Femur (tissue), 1 donor: ENCODE results near the gene ECI2.
"Not testable (repeated sequence)": the region's sequence is repeated elsewhere in the genome, so short reads cannot be mapped to it uniquely, and the experiment has no call there.

Experiments
- DNase-seq: peaks from one replicate; pipeline ENCODE4 v3.0.0-alpha.2; 2017

The ECI2 gene

DNA sequence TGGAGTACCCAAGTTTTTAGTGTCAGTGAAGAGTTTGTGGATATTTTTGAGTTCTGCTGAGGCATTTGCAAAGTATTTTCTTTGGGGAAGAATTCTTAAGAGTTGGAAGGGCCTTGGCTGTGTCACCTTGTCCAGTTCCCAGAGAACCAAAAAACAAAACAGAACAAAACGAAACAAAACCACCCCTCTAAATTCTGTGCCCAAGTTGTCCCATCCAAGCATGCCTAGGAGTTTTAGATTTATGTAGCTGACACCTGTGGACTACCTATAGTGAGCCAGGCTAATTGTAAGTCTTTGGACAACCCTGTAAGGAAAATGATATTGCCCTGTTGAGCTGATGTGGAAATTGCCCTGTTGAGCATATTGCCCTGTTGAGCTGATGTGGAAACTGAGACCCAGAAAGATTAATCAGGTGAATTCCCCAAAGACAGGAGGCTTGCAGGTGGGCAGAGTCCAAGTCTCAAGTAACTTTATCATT is 1.0 kb upstream of the ECI2 start:
- DNase-seq: no peak

DNA sequence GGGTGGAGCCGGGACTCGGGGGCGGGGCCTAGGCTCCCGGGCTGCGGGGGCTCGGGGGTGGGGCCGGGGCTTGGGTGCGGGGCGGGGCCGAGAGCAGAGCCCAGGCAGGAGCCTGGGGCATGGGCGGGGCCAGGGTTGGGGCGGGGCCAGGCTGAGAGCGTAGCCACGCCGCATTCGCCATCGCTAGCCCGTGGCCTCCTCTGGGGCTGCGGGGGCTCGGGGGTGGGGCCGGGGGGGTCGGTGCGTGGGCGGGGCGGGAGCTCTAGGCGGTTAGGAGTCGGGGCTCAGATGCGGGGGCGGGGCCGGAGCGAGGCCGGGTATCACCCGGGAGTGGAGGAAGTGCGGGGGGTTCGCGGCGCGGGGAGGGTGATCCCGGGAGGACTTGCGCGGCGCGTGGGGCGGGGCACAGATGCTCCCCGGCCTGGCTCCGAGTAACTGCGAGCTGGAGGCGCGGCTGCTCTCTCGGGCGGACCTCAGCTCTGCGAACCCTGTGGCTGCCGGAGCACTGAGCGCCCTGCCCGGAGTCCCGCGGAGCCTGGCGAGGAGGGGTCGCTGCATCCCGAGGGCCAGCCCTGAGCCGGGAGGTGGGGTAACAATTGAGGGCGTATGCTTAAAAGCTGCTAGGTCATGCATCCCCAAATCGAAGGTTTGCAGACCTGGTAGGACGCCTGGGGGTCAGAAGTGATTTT is 434 bp upstream of the ECI2 start:
- peak; percentile 98 for DNase-seq

DNA sequence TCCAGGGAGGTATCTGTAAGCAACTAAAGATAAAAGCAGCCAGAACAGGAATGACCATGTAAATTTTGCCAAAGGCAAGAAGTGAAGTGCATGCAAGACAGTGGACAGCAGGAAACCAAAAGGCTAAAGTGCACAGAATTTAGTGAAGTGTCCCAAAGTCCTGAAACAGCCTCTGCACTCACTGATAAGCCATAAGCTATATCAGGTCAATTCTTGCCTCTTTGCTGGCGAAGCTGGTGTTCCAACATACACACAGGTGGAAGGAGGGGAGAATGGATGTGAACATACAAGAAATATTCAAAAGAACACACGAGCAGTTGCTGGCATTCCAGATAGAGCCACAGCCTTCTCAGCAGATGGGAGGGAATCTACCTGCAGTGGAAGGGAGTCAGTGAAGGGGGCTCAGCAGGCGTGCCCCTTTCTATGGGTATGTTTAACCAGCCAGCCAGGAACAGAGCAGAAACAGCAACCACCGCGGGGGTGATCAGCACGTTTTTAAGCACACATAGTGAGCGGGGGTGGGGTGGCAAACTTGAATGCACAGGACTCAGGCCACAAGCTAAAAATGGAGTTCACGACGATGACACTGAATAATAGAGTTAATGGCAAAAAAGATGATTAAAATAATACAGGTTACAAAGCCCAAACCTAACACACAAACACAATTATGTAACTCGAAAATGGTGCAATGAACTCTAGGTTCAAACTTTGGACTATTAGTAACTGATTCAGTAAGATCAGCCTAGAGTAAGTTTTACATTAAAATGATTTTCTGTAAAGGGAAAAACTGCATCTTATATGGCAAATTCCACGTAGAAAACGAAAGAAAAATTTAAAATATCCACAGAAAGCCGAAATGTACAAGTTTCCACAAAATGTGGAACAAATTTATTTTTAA is 1.2 kb downstream of the ECI2 start:
- peak; percentile 31 for DNase-seq

DNA sequence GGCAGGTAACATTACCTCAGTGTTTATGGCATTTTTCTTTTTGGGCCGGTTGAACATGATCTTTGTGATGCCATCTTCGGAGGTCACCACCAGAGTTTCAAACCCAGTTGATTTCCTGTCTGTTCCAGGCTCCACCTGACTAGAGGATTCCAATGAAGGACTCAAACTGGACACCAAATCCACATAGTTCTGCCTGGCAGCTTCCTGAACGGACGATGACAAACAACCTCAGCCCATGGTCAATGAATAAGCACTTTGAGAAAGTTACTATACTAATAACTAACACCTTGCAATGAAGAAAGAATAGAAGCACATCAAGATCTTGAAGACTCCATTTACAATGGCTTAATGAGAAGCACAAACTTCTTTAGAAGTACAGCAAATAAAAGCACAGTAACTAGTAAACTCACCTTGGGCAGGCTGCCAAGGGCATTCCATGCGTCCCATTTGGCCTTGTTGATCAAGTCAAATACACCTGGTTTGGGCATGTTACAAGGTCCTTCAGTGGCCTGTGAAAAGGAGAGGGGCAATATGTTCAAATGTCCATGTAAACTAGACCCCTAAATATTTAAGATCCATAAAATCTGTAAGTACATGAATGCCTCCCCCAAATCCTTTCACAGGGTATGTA is 4.9 kb downstream of the ECI2 start:
- DNase-seq: no peak

DNA sequence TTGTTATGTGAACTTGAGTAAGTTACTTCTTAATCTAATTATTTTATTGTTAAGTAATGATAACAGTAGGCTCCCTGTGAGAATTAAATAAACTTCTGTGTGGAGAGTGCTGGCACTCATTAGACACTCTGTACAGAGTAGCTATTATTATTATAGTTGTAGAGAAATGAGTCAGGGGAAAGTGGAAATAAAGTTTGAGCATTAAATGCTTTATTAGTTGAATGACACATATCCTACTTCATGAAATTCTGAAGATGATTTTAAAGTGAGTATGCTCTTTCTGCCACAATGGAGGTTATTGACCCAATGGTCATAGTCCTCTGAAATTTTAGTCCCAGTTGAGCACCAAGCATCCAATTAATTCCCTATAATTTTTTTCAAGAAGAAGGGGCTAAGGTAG is 5.9 kb downstream of the ECI2 start:
- no peak for DNase-seq

DNA sequence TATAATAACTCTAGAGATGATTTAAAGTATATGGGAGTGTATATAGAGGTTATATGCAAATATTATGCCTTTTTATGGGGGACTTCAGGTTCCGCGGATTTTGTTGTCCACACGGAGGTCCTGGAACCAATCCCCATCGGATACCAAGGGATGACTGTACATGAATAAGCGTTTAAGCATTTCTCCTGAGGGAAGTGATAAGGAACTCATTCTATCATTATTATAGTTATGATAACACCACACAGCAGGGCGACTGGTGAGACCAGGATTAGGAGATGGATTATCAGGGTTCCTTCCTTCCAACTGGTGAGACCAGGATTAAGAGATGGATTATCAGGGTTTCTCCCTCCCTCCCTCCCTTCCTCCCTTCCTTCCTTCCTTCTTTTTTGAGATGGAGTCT is 6.6 kb downstream of the ECI2 start:
- DNase-seq: no peak

DNA sequence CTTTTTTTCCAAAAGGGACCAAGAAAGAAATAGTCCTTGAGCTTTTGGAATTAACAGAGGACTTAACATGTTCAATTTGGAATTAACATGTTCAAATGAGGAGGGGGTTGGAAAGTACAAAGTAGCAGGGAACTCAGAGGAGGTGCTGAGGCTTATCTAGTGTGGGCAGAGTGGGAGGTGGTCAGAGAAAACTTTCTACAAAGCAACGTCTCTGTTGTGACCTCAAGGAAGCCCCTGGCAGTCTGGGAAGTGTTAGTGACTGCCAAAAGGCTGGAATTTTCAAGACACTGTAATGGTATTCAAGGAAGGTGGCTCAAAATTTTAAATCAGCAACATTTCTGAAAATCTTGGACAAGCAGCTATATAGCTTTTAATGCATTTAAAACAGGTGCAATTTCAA is 7.3 kb downstream of the ECI2 start:
- no peak for DNase-seq

DNA sequence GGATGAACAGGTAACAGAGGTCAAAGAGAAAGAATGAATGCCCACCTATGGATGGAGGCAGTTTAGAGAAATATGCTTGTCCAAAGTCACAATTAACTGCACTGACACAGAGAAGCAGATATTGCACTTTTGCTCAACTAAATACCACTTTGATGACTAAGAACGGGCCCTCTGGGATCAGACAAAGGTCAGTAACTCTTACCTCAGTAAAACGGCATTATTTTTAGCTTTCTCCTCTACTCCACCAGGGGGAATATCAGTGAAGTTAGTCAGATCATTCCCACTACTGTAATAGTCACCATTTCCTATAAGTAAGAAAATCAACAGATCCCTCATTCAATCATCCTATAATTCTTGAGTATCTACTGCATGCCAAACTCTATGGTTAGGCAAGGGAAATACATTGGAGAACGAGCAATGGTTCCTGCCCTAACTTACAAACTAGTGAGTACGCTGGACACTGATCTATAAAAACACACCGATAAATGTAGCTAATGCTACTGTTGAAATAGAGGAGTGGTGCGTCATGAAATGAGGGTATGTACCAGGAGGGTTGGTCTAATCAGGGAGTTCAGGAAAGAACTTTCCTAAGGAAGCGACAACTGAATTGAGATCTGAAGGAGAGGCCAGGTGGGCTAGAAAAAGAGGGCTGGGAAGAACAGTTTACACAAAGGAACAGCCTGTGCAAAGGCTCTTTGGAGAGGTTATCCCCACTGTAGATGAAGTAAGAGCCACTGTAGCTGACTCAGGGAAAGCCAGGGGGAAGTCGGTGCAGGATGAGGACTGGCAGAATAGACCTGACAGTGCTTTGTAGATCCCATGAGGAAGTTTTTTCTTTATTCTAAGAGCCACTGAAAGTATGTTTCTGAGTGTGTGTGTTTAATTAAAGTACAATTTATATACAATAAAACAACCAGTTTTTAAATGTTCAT is 9.2 kb downstream of the ECI2 start:
- DNase-seq: no peak

DNA sequence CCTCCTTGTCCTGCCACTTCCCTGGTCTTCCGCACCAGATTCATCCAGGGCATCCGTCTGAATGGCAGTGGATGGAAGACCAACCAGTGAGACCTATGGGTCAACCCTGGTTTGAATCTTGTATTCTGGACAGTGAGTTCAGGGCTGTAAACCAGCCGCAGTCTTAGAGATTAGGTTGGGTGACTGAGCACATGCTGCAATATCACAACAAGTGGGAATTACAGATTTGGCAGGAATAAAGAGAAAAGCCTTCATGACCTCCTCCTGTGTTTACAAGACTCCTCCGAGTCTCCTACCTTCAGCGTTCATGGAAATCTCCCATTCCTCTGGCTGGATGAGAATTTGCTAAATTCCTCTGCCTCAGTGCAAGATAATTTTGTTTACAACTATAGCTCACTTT is 9.9 kb downstream of the ECI2 start:
- no peak for DNase-seq

DNA sequence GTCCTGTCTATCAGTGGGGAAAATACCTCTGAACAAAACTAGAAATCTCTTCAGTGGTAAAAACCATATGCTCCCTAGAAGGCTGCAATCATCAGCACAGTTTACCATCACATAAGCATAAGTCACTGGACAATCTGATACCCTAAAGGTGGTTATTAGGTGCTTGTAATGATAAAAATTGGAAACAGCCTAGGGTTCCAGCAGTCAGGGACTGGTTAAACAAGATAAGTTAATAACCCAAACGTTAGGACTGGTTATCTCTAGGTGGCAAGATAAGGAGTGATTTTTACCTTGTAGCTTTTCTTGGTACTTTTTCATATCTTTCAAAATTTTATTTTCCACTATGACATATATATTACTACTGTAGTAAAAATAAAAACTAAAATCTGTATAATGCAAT is 11.0 kb downstream of the ECI2 start:
- DNase-seq: no peak

DNA sequence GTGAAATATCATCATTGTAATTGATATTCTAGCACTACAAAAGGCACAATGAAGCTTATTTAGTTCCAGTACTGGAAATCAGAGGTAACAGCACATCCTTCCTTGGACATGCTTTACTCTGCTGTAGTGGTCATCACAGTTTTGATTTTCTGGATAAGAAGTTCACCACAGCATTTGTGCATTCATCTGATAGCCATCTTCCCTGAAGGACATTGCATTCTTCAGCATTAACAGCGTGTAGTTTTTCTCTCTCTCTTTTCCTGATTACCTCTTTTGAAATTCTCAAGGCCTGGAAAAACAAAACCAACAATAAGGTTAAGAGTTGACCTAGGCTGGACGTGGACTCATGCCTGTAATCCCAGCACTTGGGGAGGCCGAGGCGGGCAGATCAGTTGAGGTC is 19.6 kb downstream of the ECI2 start:
- no peak for DNase-seq

DNA sequence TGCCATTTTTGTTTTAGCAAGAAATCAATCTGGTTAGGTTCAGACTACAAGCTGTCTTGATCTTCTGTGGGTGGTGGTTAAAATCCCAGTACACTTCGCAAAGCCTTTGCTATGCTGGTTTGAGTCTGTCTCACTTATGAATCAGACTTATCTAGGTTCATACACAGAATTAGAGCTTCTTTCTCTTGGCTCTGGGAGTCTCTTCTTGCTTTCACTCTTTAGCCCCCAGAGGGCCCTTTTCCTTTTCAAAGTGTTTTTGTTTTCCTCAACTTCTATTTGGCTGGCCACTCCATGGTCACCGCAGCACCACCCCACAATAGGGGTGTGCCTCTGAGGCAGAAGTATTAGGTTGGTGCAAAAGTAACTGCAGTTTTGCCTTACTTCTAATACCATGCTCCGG is 21.3 kb downstream of the ECI2 start:
- no peak for DNase-seq

DNA sequence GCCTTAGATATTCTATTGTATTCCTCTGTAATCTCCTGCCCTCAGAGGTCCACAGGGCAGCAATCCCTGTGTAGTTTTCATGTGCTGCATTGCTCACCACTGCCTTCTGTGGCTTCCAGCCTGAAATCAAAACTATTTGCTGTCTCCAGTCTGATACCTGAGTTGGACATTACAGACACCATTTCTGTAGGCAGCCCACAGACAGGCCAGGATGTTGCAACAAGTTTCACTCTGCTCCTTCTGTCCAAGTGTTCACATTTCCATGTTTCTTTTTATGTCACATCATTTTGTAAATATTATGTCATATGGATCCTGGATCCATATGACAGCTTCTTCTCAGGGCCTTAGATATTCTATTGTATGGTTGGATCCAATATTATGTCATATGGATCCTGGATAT is 21.7 kb downstream of the ECI2 start:
- no peak for DNase-seq

DNA sequence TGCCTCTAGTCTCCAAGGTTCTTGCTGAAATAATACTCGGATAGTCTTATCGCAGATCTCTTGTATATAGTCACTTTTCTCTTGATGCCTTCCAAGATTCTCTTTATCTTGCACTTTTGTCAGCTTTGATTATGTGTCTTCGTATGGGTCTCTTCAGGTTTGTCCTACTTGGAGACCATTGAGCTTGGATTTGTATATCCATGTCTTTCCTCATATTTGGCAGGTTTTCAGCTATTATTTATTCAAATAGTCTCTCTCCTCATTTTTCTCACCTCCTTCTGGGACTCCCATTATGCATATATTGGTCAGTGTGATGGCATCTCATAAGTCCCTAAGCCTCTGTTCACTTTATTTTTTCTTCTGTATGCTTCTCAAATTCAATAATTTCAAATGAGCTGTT is 23.0 kb downstream of the ECI2 start:
- DNase-seq: no peak

DNA sequence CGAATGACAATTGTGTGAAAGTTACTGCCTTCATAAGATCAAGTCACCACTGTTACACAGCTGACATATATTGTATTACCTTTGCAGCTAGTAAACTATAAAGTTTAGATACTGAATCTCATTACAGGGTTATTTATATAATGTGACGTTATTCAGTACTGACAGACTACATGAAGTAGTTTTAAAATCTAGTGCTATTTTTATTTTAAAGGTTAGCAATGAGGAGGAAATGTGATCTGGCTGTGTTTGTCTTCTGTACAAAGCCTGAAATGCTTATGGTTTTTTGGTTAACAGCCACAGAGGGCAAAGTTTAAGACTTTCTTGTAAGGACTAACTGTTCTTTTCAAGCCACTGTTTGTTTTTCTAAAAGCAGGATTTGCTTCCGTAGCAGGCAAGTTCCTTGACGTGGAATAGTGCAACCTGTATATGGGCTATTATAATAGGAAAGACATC is 26.0 kb downstream of the ECI2 start:
- not testable (repeated sequence) for DNase-seq

DNA sequence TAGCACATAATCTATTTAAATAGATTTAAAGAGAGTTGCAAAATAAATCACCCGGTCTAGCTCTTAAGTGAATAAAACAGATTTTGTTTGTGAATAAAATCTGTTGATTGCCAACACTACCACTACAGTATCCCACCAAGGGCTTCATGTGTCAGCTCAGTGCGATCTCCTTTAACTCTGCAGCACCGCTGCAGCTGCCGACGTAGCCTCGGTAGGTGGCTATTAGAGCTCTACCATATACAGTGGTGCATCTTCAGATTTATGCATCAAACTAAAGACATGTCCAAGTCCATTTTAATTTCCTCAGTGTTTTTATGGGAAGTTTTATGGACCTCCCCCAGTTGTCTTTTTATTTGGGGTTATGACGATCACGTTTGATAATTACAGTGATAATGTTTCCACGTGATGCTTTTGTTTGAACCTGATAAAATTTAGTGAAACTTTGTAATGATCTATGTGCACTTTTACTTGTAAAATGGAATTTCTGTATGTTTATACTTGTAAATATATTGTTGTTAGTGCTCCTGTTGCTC is 26.7 kb downstream of the ECI2 start:
- no peak for DNase-seq

DNA sequence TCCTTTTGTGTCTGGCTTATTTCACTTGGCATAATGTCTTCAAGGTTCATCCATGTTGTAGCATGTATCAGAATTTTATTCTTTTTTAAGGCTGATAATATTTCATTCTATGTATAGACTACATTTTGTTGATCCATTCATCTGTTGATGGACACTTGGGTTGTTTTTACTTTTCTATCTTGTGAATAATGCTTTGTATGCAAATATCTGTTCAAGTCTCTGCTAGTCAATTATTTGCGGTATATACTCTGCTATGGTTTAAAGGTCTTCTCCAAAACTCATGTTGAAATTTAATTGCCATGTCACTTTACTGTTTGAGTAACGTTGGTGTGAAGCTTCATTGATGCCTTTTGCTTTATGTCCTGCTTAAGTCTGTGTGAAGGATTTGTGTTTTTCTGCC is 27.5 kb downstream of the ECI2 start:
- DNase-seq: no peak

DNA sequence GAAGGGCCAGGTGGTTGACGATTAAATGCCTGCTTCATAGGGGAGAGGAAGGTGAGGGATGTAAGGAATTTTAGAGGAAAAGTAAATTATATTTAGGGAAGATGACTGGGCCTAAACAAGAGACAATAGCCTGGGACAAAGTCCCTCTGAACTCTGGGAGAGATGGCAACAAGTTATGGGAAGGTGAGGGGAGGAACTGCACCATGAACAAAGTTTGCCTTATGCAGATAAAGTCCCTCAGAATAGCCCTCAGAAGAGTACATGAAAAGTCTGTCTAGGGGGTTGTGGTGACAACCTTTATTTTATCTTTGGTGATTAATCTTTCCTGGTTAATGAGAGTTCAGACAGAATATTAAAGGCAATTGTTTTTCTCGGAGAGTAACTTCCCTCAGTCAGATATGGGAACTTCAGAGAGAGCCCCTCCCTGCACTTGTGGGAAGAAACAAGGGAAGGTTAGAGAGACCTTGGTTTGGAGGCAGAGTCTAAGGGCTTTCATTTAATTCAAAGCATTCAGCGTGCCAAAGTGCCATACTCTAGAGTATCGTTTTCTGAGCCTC is 29.3 kb downstream of the ECI2 start:
- DNase-seq: no peak

DNA sequence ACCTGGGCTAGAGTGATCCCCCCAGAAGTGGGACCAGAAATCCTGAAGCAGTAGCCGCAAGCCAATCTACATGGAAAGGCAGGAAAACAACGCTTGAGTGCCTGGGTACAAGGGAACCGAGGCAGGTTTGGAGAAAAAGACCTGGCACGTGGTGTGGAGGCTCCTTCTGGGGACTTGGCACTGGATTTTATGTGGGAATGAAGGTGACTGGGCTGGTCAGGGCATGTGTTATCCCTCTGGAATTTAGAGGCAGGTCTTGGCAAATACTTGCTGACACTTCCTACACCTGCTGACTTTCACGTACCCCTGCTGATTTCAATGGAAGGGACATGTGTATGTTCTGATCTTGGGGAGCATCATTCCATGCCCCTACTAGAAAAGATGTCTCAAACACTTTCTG is 31.4 kb downstream of the ECI2 start:
- no peak for DNase-seq

DNA sequence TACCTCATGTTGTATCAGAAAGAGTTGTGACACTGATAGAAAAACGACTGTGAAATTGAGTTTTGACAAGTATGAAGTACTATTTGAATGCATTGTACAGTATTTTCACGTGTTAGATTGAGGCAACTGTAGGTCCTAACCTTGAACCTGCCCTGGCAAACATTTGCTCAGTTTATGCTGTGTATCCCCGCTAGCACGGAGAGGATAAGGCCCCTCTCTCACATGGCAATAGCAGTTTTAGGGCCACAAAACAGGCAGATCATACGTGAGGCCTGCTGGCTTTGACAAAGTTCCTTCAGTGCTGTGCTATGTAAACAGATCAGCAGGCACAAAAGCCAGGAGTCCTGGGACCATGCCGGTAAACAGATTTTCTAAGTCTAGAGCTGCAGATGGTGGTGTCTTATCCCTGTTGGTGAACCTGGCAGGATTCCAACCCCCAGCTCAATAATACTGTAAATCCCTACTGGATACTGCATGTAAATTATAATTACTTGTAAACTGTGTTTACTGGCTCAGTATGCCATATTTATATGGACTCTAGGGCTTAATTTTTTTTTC is 32.6 kb downstream of the ECI2 start:
- no peak for DNase-seq

DNA sequence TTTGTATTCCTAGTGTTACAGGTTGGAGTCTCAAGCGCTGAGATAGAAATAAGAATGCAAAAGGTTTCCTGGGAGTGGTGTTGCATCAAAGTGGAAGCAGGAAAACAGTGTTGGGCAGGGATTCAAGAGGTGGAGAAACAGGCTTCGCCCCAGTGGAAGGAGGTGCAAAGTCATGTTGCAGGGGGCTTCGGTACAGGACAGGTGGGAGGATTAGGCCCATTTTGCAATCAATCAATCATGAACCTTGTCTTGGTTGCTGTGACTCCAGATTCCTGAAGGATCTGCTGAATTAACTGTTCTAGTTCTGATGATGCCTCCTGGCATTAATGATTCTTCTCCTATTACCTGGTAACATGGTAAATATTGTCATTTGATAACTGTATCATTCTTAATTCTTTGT is 34.1 kb downstream of the ECI2 start:
- DNase-seq: no peak

DNA sequence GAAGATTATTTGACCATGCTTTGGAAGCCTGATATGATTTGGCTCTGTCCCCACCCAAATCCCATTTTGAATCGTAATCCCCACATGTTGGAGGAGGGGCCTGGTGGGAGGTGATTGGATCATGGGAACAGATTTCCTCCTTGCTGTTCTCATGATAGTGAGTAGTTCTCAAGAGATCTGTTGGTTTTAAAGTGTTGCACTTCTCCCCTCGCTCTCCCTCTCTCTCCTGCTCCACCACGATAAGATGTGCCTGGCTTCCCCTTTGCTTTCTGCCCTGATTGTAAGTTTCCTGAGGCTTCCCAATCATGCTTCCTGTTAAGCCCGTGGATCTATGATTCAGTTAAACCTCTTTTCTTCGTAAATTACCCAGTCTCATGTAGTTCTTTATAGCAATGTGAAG is 34.7 kb downstream of the ECI2 start:
- no peak for DNase-seq
